HG03354 (cell line): ENCODE results near the gene STIL.
"Not testable (repeated sequence)": the region's sequence is repeated elsewhere in the genome, so short reads cannot be mapped to it uniquely, and the experiment has no call there.

Source experiments
- ATAC-seq: cut with Tn5 transposase; IDR thresholded peaks from one replicate; pipeline ENCODE4 v1.9.1; 2021; ENCODE audit warnings: mild to moderate bottlenecking; ENCODE audit not compliant: unreplicated experiment, poor library complexity, severe bottlenecking

Gene STIL

GRCh38 chr1:47313915-47314664, at the start of gene STIL:
Gene STIL, minus strand, starts transcription at chr1:47314147. Its CDS starts 3,828 bp downstream, at chr1:47310319.
- peak; percentile 98 for ATAC-seq

DNA sequence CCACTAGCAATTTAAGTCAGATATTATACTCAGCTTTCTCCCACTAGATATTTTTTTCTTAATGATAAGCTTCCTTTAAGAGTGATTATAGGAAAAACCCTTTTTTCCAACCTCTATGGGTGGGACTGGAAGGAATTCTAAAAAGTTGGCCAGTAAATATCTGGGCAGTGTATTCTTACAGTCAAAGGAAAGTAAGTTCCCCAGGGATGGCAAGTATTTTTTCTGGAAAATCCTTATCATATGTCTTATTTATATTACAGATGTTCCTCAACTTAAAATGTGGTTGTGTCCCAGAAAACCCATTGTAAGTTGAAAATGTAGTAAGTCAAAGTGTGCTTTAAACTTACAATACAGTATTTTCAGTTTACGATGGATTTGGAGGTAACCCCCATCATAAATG, 48.9 kb upstream of the STIL start:
- no peak for ATAC-seq

DNA sequence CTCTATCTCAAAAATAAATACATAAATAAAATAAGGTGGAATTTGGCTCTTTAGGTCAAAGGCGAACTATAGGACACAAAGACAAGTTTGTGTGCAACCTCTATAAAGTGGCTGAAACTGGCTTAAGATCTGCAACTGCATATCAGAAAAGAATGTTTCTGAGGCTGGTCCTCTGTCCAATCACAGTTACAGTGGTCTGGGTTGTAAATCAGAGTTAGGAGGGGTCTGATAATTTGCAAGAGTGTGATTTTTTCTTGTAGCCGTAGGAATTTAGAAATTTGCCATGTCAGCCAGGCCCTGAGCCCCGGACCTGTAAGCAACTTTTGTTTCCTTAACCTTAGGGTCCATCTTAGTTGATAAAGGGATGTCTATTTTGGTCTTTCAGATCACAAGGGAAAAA, 47.4 kb upstream of the STIL start:
- no peak for ATAC-seq

DNA sequence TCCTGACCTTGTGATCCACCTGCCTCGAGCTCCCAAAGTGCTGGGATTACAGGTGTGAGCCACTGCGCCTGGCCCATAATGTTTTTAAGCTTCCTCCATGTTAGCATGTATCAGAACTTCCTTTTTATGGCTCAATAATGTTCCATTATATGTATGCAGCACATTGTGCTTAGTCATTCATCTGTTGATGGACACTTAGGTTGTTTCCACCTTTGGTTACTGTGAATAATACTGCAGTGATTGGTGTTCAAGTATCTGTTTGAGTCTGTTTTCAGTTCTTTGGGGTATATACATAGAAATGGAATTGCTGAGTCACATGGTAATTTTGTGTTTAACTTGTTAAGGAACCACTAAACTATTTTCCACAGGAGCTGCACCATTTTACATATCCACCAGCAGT, 37.4 kb upstream of the STIL start:
- peak; percentile 79 for ATAC-seq

DNA sequence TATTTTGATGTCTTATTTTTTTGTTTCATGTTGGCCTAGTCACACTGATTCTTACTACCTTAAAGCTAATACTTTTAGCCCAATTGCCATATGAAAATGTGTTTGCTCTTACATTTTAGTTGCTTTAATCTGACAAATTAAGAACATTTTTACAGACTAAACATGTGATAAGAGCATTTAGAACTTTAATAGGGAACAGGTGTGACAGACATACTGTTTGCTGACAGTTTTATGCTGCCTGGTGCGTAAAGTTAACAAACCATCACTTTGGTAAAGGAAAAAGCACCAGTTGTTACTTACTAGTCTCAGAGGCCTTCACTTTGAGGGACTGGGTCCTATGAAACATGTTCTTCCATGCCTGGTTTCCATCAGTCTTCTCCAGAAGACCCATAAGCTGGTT, 34.3 kb upstream of the STIL start:
- ATAC-seq, result no peak

GRCh38 chr1:47347735-47348134, 33.8 kb upstream of the STIL start:
- no peak for ATAC-seq

- not testable (repeated sequence) for ATAC-seq
Measured at GRCh38 chr1:47346979-47347378, 33.0 kb upstream of the STIL start.

DNA sequence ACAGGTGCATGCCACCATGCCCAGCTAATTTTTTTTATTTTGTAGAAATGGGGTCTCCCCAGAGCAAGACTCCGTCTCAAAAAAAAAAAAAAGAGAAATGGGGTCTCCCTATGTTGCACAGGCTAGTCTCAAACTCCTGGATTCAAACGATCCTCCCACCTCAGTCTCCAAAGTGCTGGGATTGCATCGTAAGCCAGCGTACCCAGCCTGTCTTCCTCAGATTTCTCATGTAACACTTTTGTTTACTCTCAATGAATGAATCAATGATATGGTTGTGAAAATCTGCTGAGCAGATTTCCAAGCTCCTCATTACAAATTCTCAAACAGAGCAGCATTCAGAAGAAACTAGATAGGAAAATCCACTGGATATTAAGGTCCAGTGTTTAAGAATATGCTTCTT, 26.3 kb upstream of the STIL start:
- ATAC-seq, result no peak

- no peak for ATAC-seq
Measured at GRCh38 chr1:47338249-47339077, 24.5 kb upstream of the STIL start.

DNA sequence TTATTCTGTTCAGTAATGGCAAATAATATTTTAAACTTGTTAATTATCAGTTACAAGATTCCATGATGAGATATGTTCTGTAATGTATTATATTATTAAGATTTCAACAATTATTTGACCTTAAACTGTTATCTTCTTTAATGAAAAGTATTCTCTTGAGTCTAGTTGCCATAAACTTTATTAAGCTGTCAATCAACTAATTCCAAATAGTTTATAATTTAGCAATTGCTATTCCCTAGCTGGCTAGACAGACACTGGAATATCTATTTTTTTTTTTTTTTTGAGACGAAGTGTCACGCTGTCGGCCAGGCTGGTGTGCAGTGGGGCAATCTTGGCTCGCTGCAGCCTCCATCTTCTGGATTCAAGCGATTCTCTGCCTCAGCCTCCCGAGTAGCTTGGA, 23.4 kb upstream of the STIL start:
- no peak for ATAC-seq

- no peak for ATAC-seq
Measured at GRCh38 chr1:47334765-47335435, 21.0 kb upstream of the STIL start.

DNA sequence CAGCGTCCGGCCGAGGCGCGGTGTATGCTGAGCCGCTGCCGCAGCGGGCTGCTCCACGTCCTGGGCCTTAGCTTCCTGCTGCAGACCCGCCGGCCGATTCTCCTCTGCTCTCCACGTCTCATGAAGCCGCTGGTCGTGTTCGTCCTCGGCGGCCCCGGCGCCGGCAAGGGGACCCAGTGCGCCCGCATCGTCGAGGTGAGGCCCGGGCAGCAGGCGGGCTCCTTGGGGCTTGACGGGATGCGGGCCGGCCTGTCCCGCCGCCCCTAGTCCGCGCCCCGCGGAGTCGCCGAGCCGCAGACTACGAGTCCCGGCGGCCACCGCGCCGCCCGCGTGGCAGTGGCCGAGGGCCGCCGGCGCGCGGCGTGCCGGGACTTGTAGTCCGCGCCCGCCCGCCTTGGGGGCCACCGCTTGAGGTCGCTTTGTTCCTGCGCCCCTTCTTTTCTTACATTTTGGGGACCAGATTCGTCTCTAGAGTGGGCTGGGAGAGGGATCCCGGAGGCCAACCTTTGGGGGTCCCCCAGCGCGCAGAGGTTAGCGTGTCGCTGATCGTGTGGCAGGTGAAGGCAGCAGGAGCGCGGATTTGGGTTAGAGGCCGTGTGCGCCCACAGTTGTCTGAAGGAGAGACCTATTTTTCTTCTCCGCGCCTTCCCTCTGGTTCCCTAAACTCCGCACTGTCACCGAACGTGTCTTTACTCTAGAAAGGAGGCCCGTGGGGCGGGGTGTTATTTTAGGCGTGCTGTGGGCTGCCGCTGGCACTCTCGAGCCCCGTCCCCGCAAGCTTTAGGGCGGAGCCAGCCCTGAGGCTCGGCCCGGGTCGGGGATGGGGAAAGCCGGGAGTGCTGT, 20.2 kb upstream of the STIL start:
- peak; percentile 91 for ATAC-seq

GRCh38 chr1:47333578-47333921, 19.6 kb upstream of the STIL start, which contains the start of gene CMPK1:
Gene CMPK1, plus strand, starts transcription at chr1:47333790. Its CDS starts 156 bp downstream, at chr1:47333946.
- peak; percentile 81 for ATAC-seq

GRCh38 chr1:47332779-47333577, 19.0 kb upstream of the STIL start:
- ATAC-seq, result no peak

- ATAC-seq, result no peak
Measured at GRCh38 chr1:47331875-47332274, 17.9 kb upstream of the STIL start.

- no peak for ATAC-seq
Measured at GRCh38 chr1:47330212-47330611, 16.3 kb upstream of the STIL start.

GRCh38 chr1:47328992-47329391, 15.0 kb upstream of the STIL start:
- ATAC-seq, result no peak

GRCh38 chr1:47326271-47326670, 12.3 kb upstream of the STIL start:
- no peak for ATAC-seq

- ATAC-seq, result no peak
Measured at GRCh38 chr1:47325528-47325927, 11.6 kb upstream of the STIL start.
